ENCODE data around the gene VSX1.

Gene VSX1

GRCh38 chr20:25081730-25082497 lies at the start of gene VSX1:
Gene VSX1, minus strand, starts transcription at chr20:25082141. Its CDS starts 45 bp downstream, at chr20:25082096.
- H3K27ac ChIP-seq (ENCODE audit: low read length) = no peak within 1 kb of the TSS

GRCh38 chr20:25129908-25130307 lies 48.0 kb upstream of the VSX1 start:
- Histone ChIP-seq H3K36me3 (ENCODE audit: control insufficient read depth in 1 of 2, insufficient read depth in 2 of 2, low read length in 2 of 2) (no peaks in the 10 kb centered on the region), H3K27me3 (ENCODE audit: low read depth, low read length) (no peaks in the 10 kb centered on the region), H3K4me3 (ENCODE audit: low read depth in 1 of 2, low read length in 2 of 2) (no peak overlapping the region), H3K9me3 (ENCODE audit: control insufficient read depth in 1 of 2, low read length in 2 of 2) (no peaks in the 10 kb centered on the region), H3K27ac (ENCODE audit: low read length) (no peak overlapping the region), H3K4me1 (ENCODE audit: control insufficient read depth in 1 of 2, insufficient read depth in 2 of 2, low read length in 2 of 2) (no peaks in the 10 kb centered on the region)

More at GRCh38 chr20:25081730-25082497, at the start of gene VSX1:
- H3K4me3 ChIP-seq (ENCODE audit: low read depth in 1 of 2, low read length in 2 of 2) = no peak within 1 kb of the TSS
- H3K36me3 ChIP-seq (ENCODE audit: control insufficient read depth in 1 of 2, insufficient read depth in 2 of 2, low read length in 2 of 2) = no peaks in the 10 kb centered on the region
- H3K27me3 ChIP-seq (ENCODE audit: low read depth, low read length) = peaks cover 58% of the 10 kb centered on the region
- no peaks in the 10 kb centered on the region for H3K9me3 ChIP-seq (ENCODE audit: control insufficient read depth in 1 of 2, low read length in 2 of 2)
- H3K4me1 ChIP-seq (ENCODE audit: control insufficient read depth in 1 of 2, insufficient read depth in 2 of 2, low read length in 2 of 2) = peaks cover 0 to 34% of the 10 kb centered on the region in 2 donors

GRCh38 chr20:25129428-25129827 lies 47.5 kb upstream of the VSX1 start:
- no peak overlapping the region for H3K4me3 ChIP-seq (ENCODE audit: low read depth in 1 of 2, low read length in 2 of 2)
- H3K27ac ChIP-seq (ENCODE audit: low read length) = no peak overlapping the region
- no peaks in the 10 kb centered on the region for H3K27me3 ChIP-seq (ENCODE audit: low read depth, low read length)
- H3K4me1 ChIP-seq (ENCODE audit: control insufficient read depth in 1 of 2, insufficient read depth in 2 of 2, low read length in 2 of 2) = no peaks in the 10 kb centered on the region
- no peaks in the 10 kb centered on the region for H3K9me3 ChIP-seq (ENCODE audit: control insufficient read depth in 1 of 2, low read length in 2 of 2)
- H3K36me3 ChIP-seq (ENCODE audit: control insufficient read depth in 1 of 2, insufficient read depth in 2 of 2, low read length in 2 of 2) = no peaks in the 10 kb centered on the region

- Histone ChIP-seq H3K27ac (ENCODE audit: low read length) (no peak overlapping the region), H3K9me3 (ENCODE audit: control insufficient read depth in 1 of 2, low read length in 2 of 2) (no peaks in the 10 kb centered on the region), H3K27me3 (ENCODE audit: low read depth, low read length) (no peaks in the 10 kb centered on the region), H3K4me1 (ENCODE audit: control insufficient read depth in 1 of 2, insufficient read depth in 2 of 2, low read length in 2 of 2) (no peaks in the 10 kb centered on the region), H3K4me3 (ENCODE audit: low read depth in 1 of 2, low read length in 2 of 2) (no peak overlapping the region), H3K36me3 (ENCODE audit: control insufficient read depth in 1 of 2, insufficient read depth in 2 of 2, low read length in 2 of 2) (no peaks in the 10 kb centered on the region)
These were observed 46.7 kb upstream of the VSX1 start for GRCh38 chr20:25128649-25129048.

GRCh38 chr20:25127761-25128537 lies 46.0 kb upstream of the VSX1 start:
- Histone ChIP-seq H3K36me3 (ENCODE audit: control insufficient read depth in 1 of 2, insufficient read depth in 2 of 2, low read length in 2 of 2) (no peaks in the 10 kb centered on the region), H3K4me1 (ENCODE audit: control insufficient read depth in 1 of 2, insufficient read depth in 2 of 2, low read length in 2 of 2) (no peaks in the 10 kb centered on the region), H3K9me3 (ENCODE audit: control insufficient read depth in 1 of 2, low read length in 2 of 2) (no peaks in the 10 kb centered on the region), H3K27ac (ENCODE audit: low read length) (no peak overlapping the region), H3K27me3 (ENCODE audit: low read depth, low read length) (no peaks in the 10 kb centered on the region), H3K4me3 (ENCODE audit: low read depth in 1 of 2, low read length in 2 of 2) (no peak overlapping the region)

- no peaks in the 10 kb centered on the region for H3K27me3 ChIP-seq (ENCODE audit: low read depth, low read length)
- H3K4me3 ChIP-seq (ENCODE audit: low read depth in 1 of 2, low read length in 2 of 2) = no peak overlapping the region
- H3K9me3 ChIP-seq (ENCODE audit: control insufficient read depth in 1 of 2, low read length in 2 of 2) = no peaks in the 10 kb centered on the region
- no peaks in the 10 kb centered on the region for H3K36me3 ChIP-seq (ENCODE audit: control insufficient read depth in 1 of 2, insufficient read depth in 2 of 2, low read length in 2 of 2)
- H3K27ac ChIP-seq (ENCODE audit: low read length) = no peak overlapping the region
- H3K4me1 ChIP-seq (ENCODE audit: control insufficient read depth in 1 of 2, insufficient read depth in 2 of 2, low read length in 2 of 2) = no peaks in the 10 kb centered on the region
These were observed 44.5 kb upstream of the VSX1 start for GRCh38 chr20:25126204-25127029.

GRCh38 chr20:25125636-25126035 lies 43.7 kb upstream of the VSX1 start:
- H3K9me3 ChIP-seq (ENCODE audit: control insufficient read depth in 1 of 2, low read length in 2 of 2) = no peaks in the 10 kb centered on the region
- H3K27me3 ChIP-seq (ENCODE audit: low read depth, low read length) = no peaks in the 10 kb centered on the region
- H3K36me3 ChIP-seq (ENCODE audit: control insufficient read depth in 1 of 2, insufficient read depth in 2 of 2, low read length in 2 of 2) = no peaks in the 10 kb centered on the region
- H3K27ac ChIP-seq (ENCODE audit: low read length) = no peak overlapping the region
- no peak overlapping the region for H3K4me3 ChIP-seq (ENCODE audit: low read depth in 1 of 2, low read length in 2 of 2)
- no peaks in the 10 kb centered on the region for H3K4me1 ChIP-seq (ENCODE audit: control insufficient read depth in 1 of 2, insufficient read depth in 2 of 2, low read length in 2 of 2)

GRCh38 chr20:25120920-25121319 lies 39.0 kb upstream of the VSX1 start:
- Histone ChIP-seq H3K4me3 (ENCODE audit: low read depth in 1 of 2, low read length in 2 of 2) (no peak overlapping the region), H3K36me3 (ENCODE audit: control insufficient read depth in 1 of 2, insufficient read depth in 2 of 2, low read length in 2 of 2) (no peaks in the 10 kb centered on the region), H3K9me3 (ENCODE audit: control insufficient read depth in 1 of 2, low read length in 2 of 2) (no peaks in the 10 kb centered on the region), H3K4me1 (ENCODE audit: control insufficient read depth in 1 of 2, insufficient read depth in 2 of 2, low read length in 2 of 2) (no peaks in the 10 kb centered on the region), H3K27me3 (ENCODE audit: low read depth, low read length) (no peaks in the 10 kb centered on the region), H3K27ac (ENCODE audit: low read length) (no peak overlapping the region)

GRCh38 chr20:25120457-25120856 lies 38.5 kb upstream of the VSX1 start:
- Histone ChIP-seq H3K4me3 (ENCODE audit: low read depth in 1 of 2, low read length in 2 of 2) (no peak overlapping the region), H3K4me1 (ENCODE audit: control insufficient read depth in 1 of 2, insufficient read depth in 2 of 2, low read length in 2 of 2) (no peaks in the 10 kb centered on the region), H3K27me3 (ENCODE audit: low read depth, low read length) (no peaks in the 10 kb centered on the region), H3K9me3 (ENCODE audit: control insufficient read depth in 1 of 2, low read length in 2 of 2) (no peaks in the 10 kb centered on the region), H3K36me3 (ENCODE audit: control insufficient read depth in 1 of 2, insufficient read depth in 2 of 2, low read length in 2 of 2) (no peaks in the 10 kb centered on the region), H3K27ac (ENCODE audit: low read length) (no peak overlapping the region)

- H3K4me3 ChIP-seq (ENCODE audit: low read depth in 1 of 2, low read length in 2 of 2) = no peak overlapping the region
- H3K4me1 ChIP-seq (ENCODE audit: control insufficient read depth in 1 of 2, insufficient read depth in 2 of 2, low read length in 2 of 2) = no peaks in the 10 kb centered on the region
- no peaks in the 10 kb centered on the region for H3K9me3 ChIP-seq (ENCODE audit: control insufficient read depth in 1 of 2, low read length in 2 of 2)
- no peak overlapping the region for H3K27ac ChIP-seq (ENCODE audit: low read length)
- no peaks in the 10 kb centered on the region for H3K27me3 ChIP-seq (ENCODE audit: low read depth, low read length)
- no peaks in the 10 kb centered on the region for H3K36me3 ChIP-seq (ENCODE audit: control insufficient read depth in 1 of 2, insufficient read depth in 2 of 2, low read length in 2 of 2)
These were observed 36.6 kb upstream of the VSX1 start for GRCh38 chr20:25118529-25118928.

GRCh38 chr20:25117990-25118389 lies 36.0 kb upstream of the VSX1 start:
- Histone ChIP-seq H3K4me1 (ENCODE audit: control insufficient read depth in 1 of 2, insufficient read depth in 2 of 2, low read length in 2 of 2) (no peaks in the 10 kb centered on the region), H3K4me3 (ENCODE audit: low read depth in 1 of 2, low read length in 2 of 2) (no peak overlapping the region), H3K27ac (ENCODE audit: low read length) (no peak overlapping the region), H3K27me3 (ENCODE audit: low read depth, low read length) (no peaks in the 10 kb centered on the region), H3K36me3 (ENCODE audit: control insufficient read depth in 1 of 2, insufficient read depth in 2 of 2, low read length in 2 of 2) (no peaks in the 10 kb centered on the region), H3K9me3 (ENCODE audit: control insufficient read depth in 1 of 2, low read length in 2 of 2) (no peaks in the 10 kb centered on the region)
